CD4-positive, alpha-beta T cell treated with Interleukin-6 at 100 ng/mL for 8 hours (primary cell): Measurements from ENCODE around the gene CCDC88C.
"Not testable (repeated sequence)": the region's sequence is repeated elsewhere in the genome, so short reads cannot be mapped to it uniquely, and the experiment has no call there.

Experiments used
- DNase-seq: peaks from one replicate; pipeline ENCODE4 v3.0.0-alpha.2; 2020; ENCODE audit warnings: mixed read lengths, low spot score

CCDC88C gene

GRCh38 chr14:91415794-91416743 is 1.6 kb downstream of the CCDC88C start:
- DNase-seq: peak; percentile 81

- no peak for DNase-seq
Measured at GRCh38 chr14:91414475-91414833, 3.2 kb downstream of the CCDC88C start.

- DNase-seq: peak; percentile 57
Measured at GRCh38 chr14:91413547-91414474, 3.8 kb downstream of the CCDC88C start.

DNA sequence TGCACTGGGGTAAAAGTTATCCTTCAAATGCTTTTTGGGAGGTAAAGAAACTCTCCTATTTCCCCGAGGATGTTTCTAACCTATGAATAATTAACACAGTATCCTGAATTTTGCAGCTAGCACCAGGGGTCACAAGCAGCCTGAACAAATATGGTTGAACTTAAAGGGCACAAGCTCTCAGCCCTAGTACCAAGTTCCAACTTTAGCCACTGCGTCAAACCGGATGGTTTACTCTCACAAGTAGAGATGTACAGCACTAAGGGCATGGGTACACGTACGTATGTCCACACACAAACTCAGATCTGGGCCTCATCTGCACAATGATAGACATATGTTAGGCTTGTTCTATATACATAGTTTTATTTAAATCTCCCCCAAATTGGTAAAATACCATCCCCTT is 4.7 kb downstream of the CCDC88C start:
- no peak for DNase-seq

- no peak for DNase-seq
Measured at GRCh38 chr14:91410771-91411536, 6.7 kb downstream of the CCDC88C start.

DNA sequence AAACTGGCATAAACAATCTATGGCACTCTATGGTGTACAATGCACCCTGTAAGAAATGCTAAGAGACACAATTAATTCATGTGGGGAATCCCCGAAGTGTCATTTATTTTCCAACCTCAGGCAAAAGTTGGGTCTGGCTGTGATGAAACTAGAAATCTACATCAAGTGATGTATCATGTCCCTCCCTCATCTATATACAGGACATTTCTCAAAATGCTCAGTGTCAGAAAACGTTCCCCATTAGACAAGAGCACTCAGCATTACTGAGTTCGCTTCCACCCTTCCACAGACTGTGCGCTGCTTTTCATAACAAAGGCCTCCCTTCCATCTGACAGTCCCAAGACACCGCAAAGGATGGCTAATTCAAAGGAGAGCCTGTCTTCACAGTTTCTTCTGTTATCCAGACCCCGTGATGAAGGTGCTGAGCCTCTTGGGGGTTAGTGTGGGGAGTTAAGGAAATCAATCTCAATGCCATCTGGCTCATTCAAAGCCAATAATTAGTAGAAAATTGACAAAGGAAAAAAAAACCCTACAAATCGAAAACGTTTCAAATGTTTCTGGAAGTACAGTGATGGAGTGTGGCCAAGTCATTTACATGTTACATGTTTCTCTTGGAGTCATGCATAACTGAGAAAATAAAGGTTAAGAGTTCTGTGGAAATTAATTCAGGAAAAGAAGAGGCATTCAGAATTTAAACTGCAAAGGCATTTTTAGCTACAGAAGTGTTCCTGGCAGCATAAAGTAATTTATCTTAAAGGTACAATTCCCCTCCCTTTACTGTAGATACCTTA is 7.5 kb downstream of the CCDC88C start:
- peak; percentile 42 for DNase-seq

DNA sequence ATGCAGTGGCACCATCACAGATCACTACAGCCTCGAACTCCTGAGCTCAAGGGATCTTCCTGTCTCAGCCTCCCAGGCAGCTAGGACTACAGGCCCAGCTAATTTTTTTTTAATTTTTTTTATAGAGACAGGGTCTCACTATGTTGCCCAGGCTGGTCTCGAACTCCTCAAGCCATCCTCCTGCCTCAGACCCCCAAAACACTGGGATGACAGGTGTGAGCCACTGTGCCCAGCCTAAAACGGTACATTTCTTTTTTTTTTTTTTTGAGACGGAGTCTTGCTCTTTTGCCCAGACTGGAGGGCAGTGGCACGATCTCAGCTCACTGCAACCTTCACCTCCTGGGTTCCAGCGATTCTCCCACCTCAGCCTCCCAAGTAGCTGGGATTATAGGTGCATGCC is 8.4 kb downstream of the CCDC88C start:
- not testable (repeated sequence) for DNase-seq

- no peak for DNase-seq
Measured at GRCh38 chr14:91406982-91407381, 10.6 kb downstream of the CCDC88C start.

DNA sequence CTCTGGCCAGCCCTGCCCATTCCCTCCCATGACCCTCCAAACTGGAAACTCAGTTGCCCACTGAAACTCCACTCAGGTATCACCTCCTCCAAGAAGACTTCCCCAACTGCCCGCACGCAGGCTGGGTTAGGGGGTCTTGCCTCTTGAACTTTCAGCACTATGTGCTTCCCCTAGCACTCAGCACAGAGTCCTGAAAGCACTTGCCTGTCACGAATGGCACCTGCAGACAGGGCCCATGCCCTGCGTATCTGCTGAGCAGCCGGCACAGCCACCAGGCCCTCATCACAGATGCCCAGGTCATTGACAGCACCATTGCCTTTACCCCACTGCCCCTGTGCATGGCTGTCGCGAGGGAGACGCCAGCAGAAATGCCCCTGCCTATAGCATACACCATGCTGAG is 11.2 kb downstream of the CCDC88C start:
- DNase-seq: no peak

DNA sequence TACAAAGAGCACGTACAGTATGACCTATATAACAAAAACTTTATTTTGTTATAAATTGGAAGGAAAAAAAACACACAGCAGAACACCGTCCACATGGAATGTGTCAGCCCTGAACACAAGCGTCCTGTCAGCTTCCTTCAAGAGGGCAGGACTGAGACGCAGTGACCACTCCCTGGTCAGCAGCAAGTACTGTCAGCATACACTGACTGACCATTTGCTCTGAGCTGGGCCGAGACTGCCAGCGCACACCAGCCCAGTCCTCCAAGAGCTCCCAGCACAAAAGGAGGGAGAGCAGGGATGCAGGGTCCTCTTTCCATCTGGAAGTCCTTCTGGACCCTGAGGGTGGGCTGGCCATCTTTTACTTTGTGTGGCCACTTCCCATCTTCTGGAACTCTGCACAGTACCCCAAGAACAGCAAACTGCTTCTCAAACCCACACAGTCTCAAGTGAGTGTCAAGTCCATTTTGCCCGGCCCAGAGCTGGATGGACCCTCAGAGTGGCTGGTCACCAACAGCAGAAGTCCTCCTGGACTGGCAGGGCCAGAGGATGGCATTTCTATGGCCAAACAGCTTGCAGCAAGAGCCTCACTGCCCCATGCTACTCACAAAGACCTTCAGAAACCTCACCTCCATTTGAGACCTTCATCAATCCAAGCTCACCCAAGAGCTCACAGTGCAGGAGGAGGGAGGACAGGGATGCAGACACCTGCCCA is 11.7 kb downstream of the CCDC88C start:
- DNase-seq: no peak

GRCh38 chr14:91405241-91405721 is 12.3 kb downstream of the CCDC88C start:
- peak; percentile 58 for DNase-seq

GRCh38 chr14:91402771-91403600 is 14.6 kb downstream of the CCDC88C start:
- DNase-seq: no peak

DNA sequence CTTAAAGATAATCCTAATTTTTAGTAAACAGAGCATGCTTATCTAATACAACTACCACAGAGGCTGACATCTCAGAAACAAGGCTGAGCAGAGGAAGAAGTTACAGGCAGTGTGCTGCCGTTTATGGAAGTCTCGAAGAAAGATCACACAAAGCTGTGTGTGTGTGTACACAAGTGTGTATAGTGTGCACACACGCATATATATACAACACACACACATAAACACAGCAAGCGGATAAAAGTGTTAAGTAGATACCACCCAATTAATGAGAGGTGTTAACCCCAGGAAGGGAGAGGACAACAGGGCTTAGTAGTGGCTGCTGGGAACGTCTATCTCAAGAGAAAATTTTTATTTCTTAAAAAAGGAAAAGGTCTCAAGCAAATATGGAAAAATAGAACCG is 15.3 kb downstream of the CCDC88C start:
- DNase-seq: no peak

DNA sequence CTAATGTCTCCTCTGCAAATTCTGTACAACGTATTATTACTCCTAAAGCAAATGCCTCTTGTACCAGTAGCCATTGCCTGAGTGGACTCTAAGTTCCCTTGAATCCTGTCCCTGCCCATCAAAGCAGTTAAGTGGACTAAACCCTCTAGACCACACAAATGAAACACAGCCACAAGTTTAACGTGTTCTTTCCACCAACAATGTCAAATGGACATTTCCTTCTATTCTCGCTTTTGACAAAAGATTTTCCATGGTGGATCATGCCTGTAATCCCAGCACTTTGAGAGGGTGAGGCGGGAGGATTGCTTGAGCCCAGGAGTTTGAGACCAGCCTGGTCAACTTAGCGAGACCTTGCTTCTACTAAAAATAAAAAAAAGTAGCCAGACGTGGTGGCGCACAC is 15.9 kb downstream of the CCDC88C start:
- no peak for DNase-seq

- DNase-seq: no peak
Measured at GRCh38 chr14:91400696-91401095, 16.9 kb downstream of the CCDC88C start.

DNA sequence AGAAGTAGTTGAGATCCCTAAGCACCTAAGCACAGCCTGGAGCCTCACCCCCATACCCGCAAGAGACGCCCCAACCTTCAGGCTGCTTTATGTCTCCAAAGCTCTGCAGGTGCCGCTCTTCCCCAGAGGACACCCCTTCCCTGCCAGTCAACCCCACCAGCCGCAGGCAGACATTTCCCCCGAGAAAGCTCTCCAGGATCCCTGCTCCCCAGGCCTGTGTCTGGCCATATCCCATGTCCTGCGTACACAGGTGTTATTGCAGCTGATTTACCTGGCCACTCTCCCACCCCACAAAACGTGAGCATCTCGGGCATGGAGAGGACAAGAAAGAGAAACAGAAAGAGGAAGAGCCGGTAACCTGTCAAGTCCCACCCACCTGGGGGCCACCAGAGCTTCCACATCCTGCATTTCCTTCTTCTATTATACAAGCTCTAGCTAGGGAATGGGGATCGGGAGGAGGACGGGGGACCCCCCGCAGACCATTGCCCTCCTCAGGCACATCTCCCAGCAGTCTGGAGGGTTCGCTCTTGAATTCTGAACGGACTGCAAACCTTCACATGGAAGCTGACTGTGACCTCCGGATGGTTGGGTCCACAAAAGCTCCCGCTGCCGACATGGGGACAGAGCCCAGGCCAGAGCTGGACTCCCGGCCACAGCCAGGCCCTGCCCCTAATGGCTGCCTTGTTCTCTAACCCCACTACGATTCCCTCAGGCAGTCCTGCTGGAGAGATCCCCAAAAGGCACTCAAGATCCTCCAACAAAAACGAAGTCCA is 17.6 kb downstream of the CCDC88C start:
- peak; percentile 43 for DNase-seq

GRCh38 chr14:91398707-91399106 is 18.9 kb downstream of the CCDC88C start:
- no peak for DNase-seq

DNA sequence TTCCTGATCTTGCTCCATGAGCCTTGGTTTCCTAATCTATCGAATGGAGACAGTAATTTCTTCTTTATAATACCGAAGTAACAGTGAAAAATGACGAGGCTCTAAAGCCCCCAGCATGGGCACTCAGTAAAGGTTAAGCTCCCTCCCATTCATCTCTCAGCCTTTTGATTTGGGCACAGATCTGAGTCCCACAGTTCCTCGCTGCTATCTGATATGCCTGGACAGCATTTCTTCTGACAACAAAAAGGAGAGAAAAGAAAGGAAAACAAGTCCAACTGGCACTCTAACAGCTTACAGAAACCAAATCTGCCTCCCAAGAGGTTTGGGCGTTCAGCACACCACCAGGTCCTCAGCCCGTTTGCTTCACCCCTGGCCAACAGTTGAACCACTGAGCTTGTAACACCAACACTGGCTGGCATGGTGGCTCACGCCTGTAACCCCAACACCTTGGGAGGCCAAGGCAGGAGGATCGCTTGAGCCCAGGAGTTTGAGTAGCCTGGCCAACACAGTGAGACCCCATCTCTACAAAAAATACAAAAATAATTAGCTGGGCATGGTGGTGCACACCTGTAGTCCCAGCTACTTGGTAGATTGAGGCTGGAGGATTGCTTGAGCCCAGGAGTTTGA is 19.5 kb downstream of the CCDC88C start:
- no peak for DNase-seq
